ENCODE results near the gene CCDC91. TPM values are rescaled to one million over a fixed set of nuclear protein-coding genes. Genes with fewer than 3 reads are reported as not detected.

The CCDC91 gene
- total and polyA plus RNA-seq, 2 donors (not counting 1 experiment from before 2014, with no cell fraction given): 23.9 to 47.6 TPM

- Histone ChIP-seq H3K27ac (ENCODE audit: insufficient read depth, low read length) (no peak overlapping the region), H3K4me3 (replicated peaks in 1 of 4; ENCODE audit: control extremely low read depth in 1 of 4, insufficient read depth in 1 of 4, low read depth in 3 of 4, low read length in 4 of 4) (no peak overlapping the region), H3K36me3 (ENCODE audit: control insufficient read depth, insufficient read depth, low read length) (no peaks in the 10 kb centered on the region), H3K27me3 (ENCODE audit: control insufficient read depth, insufficient read depth, low read length) (no peaks in the 10 kb centered on the region), H3K4me2 (ENCODE audit: extremely low read depth, insufficient read depth, low read length) (no peak overlapping the region), H3K9ac (ENCODE audit: insufficient read depth, low read length) (no peak overlapping the region), H4K20me1 (ENCODE audit: control insufficient read depth, extremely low read depth, insufficient read depth, low read length) (no peaks in the 10 kb centered on the region), H3K79me2 (ENCODE audit: control insufficient read depth, insufficient read depth, low read length) (no peaks in the 10 kb centered on the region), H3K9me3 (ENCODE audit: control insufficient read depth, insufficient read depth, low read depth, low read length) (no peaks in the 10 kb centered on the region), H3K4me1 (ENCODE audit: control insufficient read depth, extremely low read depth, insufficient read depth, low read length) (no peaks in the 10 kb centered on the region), H2AFZ (ENCODE audit: low read length) (no peak overlapping the region)
- DNase-seq (ENCODE audit: low read depth in 2 of 2): no peak
- TF ChIP-seq EZH2 (IDR thresholded peaks at IDR 0.05; ENCODE audit: low read length, missing control alignments) (no peak), CTCF (conservative IDR thresholded peaks at IDR 0.05 in 1 of 2, IDR thresholded peaks at IDR 0.05 in 1 of 2; ENCODE audit: low read depth in 1 of 2, low read length in 2 of 2) (no peak)
Measured at GRCh38 chr12:28367326-28367725, 177.1 kb downstream of the CCDC91 start.

DNA sequence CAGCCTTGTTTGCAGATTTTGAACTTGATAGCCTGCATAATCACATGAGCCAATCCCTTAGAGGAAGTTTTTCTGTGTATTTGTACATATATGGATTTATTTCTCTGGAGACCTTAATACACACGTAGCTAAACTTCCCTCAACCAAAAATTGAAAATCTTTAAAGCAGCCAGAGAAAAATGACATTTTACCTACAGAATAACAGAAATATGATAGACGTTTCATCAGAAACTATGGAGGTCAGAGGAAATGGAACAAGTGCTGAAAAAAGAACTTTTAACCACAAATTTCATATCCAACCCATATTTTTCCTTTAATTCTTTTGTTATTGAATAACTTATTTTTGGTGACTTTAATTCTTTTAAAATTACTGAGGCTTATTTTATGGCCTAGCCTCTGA lies 177.7 kb downstream of the CCDC91 start:
- TF ChIP-seq CTCF (conservative IDR thresholded peaks at IDR 0.05 in 1 of 2, IDR thresholded peaks at IDR 0.05 in 1 of 2; ENCODE audit: low read depth in 1 of 2, low read length in 2 of 2): no peak
- no peak for TF ChIP-seq EZH2 (IDR thresholded peaks at IDR 0.05; ENCODE audit: low read length, missing control alignments)
- Histone ChIP-seq H3K79me2 (ENCODE audit: control insufficient read depth, insufficient read depth, low read length) (no peaks in the 10 kb centered on the region), H3K9me3 (ENCODE audit: control insufficient read depth, insufficient read depth, low read depth, low read length) (no peaks in the 10 kb centered on the region), H3K4me3 (replicated peaks in 1 of 4; ENCODE audit: control extremely low read depth in 1 of 4, insufficient read depth in 1 of 4, low read depth in 3 of 4, low read length in 4 of 4) (no peak overlapping the region), H3K36me3 (ENCODE audit: control insufficient read depth, insufficient read depth, low read length) (no peaks in the 10 kb centered on the region), H3K27ac (ENCODE audit: insufficient read depth, low read length) (no peak overlapping the region), H3K27me3 (ENCODE audit: control insufficient read depth, insufficient read depth, low read length) (no peaks in the 10 kb centered on the region), H2AFZ (ENCODE audit: low read length) (no peak overlapping the region), H3K9ac (ENCODE audit: insufficient read depth, low read length) (no peak overlapping the region), H4K20me1 (ENCODE audit: control insufficient read depth, extremely low read depth, insufficient read depth, low read length) (no peaks in the 10 kb centered on the region), H3K4me2 (ENCODE audit: extremely low read depth, insufficient read depth, low read length) (no peak overlapping the region), H3K4me1 (ENCODE audit: control insufficient read depth, extremely low read depth, insufficient read depth, low read length) (no peaks in the 10 kb centered on the region)
- no peak for DNase-seq (ENCODE audit: low read depth in 2 of 2)

DNA sequence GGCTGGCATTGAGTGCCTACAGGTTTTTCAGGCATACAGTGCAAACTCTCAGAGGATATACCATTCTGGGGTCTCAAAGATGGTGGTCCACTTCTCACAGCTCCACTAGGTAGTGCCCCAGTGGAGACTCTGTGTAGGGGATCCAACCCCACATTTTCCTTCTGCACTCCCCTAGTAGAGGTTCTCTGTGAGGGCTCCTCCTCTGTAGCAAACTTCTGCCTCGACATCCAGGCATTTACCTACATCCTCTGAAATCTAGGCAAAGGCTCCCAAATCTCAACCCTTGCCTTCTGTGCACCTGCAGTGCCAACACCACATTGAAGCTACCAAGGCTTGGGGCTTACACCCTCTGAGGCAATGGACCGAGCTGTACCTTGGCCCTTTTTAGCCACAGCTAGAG lies 179.2 kb downstream of the CCDC91 start:
- Histone ChIP-seq H3K4me2 (ENCODE audit: extremely low read depth, insufficient read depth, low read length) (no peak overlapping the region), H3K9ac (ENCODE audit: insufficient read depth, low read length) (no peak overlapping the region), H3K27ac (ENCODE audit: insufficient read depth, low read length) (no peak overlapping the region), H3K4me3 (replicated peaks in 1 of 4; ENCODE audit: control extremely low read depth in 1 of 4, insufficient read depth in 1 of 4, low read depth in 3 of 4, low read length in 4 of 4) (no peak overlapping the region), H3K36me3 (ENCODE audit: control insufficient read depth, insufficient read depth, low read length) (no peaks in the 10 kb centered on the region), H3K9me3 (ENCODE audit: control insufficient read depth, insufficient read depth, low read depth, low read length) (no peaks in the 10 kb centered on the region), H3K79me2 (ENCODE audit: control insufficient read depth, insufficient read depth, low read length) (no peaks in the 10 kb centered on the region), H3K4me1 (ENCODE audit: control insufficient read depth, extremely low read depth, insufficient read depth, low read length) (no peaks in the 10 kb centered on the region), H2AFZ (ENCODE audit: low read length) (no peak overlapping the region), H3K27me3 (ENCODE audit: control insufficient read depth, insufficient read depth, low read length) (no peaks in the 10 kb centered on the region), H4K20me1 (ENCODE audit: control insufficient read depth, extremely low read depth, insufficient read depth, low read length) (no peaks in the 10 kb centered on the region)
- TF ChIP-seq EZH2 (IDR thresholded peaks at IDR 0.05; ENCODE audit: low read length, missing control alignments) (no peak), CTCF (conservative IDR thresholded peaks at IDR 0.05 in 1 of 2, IDR thresholded peaks at IDR 0.05 in 1 of 2; ENCODE audit: low read depth in 1 of 2, low read length in 2 of 2) (no peak)
- DNase-seq (ENCODE audit: low read depth in 2 of 2): no peak

Data from fibroblast of lung (primary cell).